Spleen (tissue), 7 donors: ENCODE measurements around the gene PIK3R6.

Source experiments
- POLR2A ChIP-seq, 3 donors: fragments of 450-650 bp; IDR thresholded peaks; one replicate each; pipeline ENCODE4 v1.5.1; 2017; ENCODE audit warnings: antibody characterized with exemption in 3 of 3, mild to moderate bottlenecking in 1 of 3
- POLR2AphosphoS5 ChIP-seq, 3 donors: sonication (generic); formaldehyde crosslinking; IDR thresholded peaks; one replicate each; pipeline ENCODE4 v1.5.1; 2017; ENCODE audit warnings: antibody characterized with exemption in 3 of 3
- TF ChIP-seq, protein P1 (sequence below), 11 experiments: fragments of 200-600 bp in 7 of 11; fragments of 450-650 bp in 4 of 11; sonication (generic) in 4 of 11; IDR thresholded peaks in 8 of 11; conservative IDR thresholded peaks in 3 of 11; 1 replicate in 7 of 11; 2 replicates in 4 of 11; pipeline versions ENCODE4 v1.4.0 to v1.8.0; 2016 to 2021; ENCODE audit warnings: antibody characterized with exemption in 11 of 11, inconsistent platforms in 4 of 11, mild to moderate bottlenecking in 1 of 11
- donor health status: DM: no; HTN: no; CAD: no; lungs with moderate emphysema.
- donor health status: DM: no; HTN: no; CAD: no.
- donor health status: DM: no; HTN: no; CAD: no.

DNA sequence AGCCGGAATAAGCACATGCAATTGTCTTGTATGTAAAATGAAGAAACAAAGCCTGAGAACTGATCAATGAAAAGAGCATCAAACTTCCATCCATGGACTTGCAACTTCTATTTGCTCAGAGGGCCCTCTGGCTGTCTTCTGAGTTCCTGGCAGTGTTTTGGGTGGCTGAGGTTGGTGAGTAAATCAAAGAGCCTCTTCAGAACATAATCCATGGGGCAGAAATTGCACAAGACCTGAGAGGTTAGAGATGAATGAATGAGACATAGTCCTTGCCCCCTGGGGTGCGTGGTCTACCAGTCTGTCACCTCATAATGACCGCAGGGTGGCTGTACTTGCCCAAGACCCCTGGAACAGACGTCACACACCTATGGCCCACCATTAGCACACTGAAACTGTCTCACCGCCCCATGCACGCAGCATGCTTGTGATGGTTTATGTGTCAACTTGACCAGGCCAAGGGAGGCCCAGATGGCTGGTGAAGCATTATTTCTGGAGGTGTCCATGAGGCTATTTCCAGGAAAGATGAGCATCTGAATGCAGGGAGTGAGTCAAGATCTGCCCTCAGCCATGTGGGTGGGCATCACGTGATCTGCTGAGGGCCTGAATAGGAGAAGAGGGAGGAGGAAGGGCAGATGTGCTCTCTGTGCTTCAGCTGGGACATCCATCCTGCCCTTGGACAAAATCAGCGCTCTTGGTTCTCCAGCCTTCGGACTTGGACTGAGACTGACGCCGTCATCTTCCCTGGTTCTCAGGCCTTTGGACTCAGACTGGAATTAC, 8.3 kb downstream of the PIK3R6 start:
- TF ChIP-seq, protein P1, sequence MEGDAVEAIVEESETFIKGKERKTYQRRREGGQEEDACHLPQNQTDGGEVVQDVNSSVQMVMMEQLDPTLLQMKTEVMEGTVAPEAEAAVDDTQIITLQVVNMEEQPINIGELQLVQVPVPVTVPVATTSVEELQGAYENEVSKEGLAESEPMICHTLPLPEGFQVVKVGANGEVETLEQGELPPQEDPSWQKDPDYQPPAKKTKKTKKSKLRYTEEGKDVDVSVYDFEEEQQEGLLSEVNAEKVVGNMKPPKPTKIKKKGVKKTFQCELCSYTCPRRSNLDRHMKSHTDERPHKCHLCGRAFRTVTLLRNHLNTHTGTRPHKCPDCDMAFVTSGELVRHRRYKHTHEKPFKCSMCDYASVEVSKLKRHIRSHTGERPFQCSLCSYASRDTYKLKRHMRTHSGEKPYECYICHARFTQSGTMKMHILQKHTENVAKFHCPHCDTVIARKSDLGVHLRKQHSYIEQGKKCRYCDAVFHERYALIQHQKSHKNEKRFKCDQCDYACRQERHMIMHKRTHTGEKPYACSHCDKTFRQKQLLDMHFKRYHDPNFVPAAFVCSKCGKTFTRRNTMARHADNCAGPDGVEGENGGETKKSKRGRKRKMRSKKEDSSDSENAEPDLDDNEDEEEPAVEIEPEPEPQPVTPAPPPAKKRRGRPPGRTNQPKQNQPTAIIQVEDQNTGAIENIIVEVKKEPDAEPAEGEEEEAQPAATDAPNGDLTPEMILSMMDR (IDR thresholded peaks at IDR 0.05 in 8 of 11, conservative IDR thresholded peaks at IDR 0.05 in 3 of 11): no peak
- TF ChIP-seq POLR2A (IDR thresholded peaks at IDR 0.05) (no peak), POLR2AphosphoS5 (IDR thresholded peaks at IDR 0.05) (no peak)
